ENCODE data around the gene BLM. TPM values are rescaled to one million over a fixed set of nuclear protein-coding genes. Genes with fewer than 3 reads are reported as not detected.
"Not testable (repeated sequence)": the region's sequence is repeated elsewhere in the genome, so short reads cannot be mapped to it uniquely, and the experiment has no call there.

Gene BLM
- total RNA-seq, 1 experiment from 2014 or later, result 11.0 TPM

DNA sequence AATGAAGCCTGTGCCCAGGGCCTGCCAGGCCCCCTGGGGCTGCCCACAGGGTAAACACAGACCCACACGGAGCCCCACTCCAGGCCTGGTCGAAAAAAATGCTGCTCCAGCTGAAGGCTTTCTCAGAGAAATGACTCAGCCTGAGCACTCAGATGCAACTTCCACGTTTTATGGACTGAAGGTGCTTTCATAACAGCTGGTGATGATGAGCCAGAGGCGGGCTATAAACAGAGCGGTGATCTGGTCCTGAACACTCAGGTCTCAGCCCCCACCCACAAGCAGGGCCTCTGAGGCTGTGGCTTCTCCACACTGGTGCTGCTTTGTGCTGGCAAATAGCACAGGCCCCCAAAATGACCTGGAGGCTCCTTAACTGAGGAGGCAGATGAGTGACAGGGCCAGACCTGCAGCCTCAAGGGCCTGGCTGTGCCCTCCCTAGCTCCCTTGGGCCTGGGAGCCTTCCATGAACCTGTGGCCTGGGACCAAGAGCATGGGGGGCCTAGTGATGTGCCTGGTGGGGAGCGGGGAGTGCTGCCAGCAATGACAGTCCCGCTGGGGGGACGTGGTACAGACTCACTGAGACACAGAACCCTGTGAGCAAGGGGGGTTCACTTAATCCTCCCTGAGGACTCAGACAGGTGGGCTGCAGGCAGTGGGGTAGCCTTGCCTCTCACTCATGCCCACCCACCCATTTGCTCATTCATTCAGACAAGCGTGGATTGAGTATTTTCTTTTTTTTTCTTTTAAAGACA, 128.2 kb downstream of the BLM start:
- peak; percentile 79 for DNase-seq (ENCODE audit: low spot score)

DNA sequence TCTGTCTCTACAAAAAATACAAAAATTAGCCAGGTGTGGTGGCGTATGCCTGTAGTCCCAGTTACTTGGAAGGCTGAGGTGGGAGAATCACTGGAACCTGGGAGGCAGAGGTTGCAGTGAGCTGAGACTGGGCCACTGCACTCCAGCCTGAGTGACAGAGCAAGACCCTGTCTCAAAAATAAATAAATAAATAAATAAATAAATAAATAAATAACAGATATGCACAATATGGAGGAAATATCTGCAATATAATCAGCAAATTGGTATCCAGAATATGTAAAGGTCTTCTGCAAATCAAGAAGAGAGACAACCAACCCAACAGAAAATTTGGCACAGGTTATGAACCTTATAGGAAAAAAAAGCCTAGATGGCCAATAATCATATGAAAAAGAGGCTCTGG, 132.3 kb downstream of the BLM start:
- DNase-seq (ENCODE audit: low spot score), result not testable (repeated sequence)

DNA sequence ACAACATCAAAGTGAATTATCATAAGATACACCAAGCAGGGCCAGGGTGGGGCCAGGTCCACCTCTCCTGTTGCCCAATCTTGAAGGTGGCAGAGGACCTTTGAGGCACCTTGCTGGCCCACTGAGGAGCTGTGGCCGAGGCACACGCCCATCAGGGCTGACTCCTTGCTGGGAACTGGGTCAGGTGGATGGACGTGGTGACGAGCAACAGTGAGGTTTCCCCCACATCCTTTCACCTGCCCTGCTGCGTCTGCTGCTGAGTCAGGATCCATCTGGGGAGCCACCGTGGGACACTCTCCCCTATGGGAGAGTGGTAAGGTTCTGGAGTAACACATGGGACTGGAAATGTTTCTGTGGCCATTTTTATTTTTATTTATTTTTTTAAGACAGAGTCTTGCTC, 134.0 kb downstream of the BLM start:
- DNase-seq (ENCODE audit: low spot score), result no peak

DNA sequence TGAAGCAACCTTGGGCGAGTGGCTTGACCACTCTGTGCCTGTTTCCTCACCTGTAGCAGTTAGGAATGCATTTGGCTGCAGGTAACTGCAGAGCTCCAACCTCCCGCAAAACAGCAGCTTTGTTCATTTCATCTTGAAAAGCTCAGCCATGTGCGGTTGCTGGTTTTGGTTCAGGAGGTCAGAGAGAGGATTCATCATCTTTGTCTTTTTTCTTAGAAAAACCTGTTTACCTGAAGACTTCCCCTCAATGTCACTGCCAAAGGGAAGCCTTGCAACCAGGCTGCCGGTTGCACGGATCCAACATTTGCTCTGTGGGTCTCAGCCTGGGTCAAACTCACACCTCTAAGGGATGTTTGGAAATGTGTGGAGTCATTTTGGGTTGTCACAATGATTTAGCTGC, 134.8 kb downstream of the BLM start:
- no peak for DNase-seq (ENCODE audit: low spot score)

DNA sequence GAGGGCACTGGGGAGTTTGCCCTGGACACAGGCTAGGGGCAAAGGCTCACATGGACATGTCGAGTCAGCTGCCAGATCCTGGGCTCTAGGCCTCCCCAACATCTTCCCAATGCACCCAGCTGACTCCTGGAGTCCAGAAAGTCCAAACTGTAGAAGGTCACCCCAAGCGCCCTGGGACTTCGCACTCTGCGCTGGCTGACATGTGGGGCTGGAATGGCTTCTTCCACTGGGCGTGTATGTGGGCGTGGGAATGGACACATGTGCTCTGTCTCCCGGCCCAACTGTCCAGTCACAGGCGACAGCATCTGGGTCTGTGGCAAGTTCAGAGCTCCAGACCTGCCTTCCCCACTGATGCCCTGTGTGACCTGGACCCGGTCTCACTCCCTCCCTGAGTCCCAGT, 138.0 kb downstream of the BLM start:
- DNase-seq (ENCODE audit: low spot score), result no peak

DNA sequence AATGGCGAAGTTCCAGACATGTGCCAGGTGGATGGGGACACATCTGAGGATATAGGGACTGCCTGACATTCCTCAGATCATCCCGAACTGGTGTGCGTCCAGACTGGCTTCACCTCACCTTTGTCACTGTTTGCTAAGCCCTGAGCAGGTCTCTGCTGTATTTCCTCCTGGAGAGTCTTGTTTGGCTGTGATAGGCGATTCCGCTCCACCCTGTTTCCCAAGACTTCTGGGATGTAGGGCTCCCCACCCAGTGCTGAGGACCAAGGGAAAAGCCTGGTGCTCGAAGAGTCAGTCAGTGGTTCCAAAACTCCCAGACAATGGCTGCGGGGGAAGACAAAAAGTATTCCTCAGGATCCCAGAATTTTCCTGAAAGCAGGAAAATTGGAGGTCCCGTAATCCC, 140.2 kb downstream of the BLM start:
- no peak for DNase-seq (ENCODE audit: low spot score)

DNA sequence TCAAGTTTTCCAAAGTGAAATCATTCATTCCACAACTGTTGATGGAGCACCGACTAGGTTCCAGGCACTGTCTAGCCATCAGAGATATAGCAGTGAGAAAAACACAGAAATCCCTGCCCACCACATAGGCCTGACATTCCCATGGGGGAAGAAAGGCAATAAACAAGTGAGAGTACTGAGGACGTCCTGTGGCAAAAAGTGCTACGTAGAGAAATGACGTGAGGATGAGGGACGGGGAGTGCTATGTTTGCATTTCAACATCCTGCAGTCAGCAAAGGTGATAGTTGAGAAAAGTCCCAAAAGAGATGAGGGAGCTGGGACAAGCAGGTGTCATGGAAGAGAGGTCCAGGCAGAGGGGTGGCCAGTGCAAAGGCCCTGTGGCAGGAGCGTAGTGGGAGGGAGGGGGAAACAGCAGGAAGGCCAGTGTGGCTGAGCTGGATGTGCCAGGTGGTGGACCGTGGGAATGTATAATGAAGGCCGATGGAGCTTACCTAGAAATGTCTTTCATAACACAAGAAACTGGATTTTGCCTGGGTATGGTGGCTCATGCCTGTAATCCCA, 140.8 kb downstream of the BLM start:
- no peak for DNase-seq (ENCODE audit: low spot score)

DNA sequence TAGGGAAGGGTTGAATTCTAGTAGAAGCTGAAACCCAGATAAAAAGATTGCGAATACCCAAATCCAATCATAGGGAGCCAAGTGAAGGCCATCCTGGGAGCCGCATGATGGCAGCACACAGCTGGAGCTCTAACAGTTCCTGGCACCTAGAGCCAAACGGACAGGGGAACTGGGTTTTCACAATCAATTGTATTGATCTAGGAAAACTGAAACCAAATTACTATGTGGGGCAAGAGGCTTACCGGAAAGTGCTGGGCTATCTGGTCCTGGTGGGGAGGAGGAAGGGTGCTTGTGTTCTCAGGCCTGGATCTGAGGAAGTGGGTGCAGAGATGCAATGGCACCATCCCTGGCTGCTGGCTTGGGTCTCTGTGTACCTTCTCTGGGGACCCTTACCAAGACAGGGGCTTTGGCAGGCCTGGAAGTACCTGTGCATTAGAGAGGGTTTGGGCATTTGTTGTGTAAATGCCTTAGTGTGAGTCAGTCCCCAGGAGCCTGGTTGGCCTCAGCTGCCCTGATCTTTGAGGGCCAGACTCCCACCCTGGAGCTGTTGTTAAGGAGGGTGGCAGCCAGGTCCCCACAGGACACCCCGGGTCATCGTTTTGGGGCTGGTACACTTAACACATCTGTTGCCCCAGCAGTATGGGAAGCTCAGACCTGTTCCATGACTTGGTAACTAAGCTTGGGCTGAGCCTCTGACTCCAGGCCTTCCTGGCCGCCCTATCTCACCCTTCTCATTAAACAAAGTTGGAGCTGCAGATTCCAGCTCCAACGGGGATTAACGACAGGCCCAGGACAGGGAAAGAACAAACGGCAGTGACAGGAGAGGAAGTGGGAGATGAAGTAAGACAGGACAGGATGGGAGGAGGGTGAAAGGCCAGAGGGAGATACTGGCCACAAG, 142.3 kb downstream of the BLM start:
- no peak for DNase-seq (ENCODE audit: low spot score)

DNA sequence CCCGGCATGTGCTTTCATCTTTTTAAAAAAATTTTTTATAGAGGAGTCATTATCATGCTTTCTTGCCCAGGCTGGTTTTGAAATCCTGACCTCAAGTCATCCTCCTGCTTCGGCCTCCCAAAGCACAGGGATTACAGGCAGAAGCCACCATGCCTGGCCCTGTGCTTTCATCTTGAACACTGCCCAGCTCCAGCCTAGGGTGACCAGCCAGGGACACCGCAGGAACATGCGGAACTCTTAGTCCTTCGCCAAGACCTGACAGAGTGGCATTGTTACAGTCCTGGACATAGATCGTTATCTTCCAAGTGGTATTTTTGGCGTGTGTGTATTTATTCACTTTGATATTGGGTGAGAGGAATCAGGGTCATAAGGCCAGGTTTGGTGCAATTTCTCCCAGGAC, 143.3 kb downstream of the BLM start:
- no peak for DNase-seq (ENCODE audit: low spot score)

DNA sequence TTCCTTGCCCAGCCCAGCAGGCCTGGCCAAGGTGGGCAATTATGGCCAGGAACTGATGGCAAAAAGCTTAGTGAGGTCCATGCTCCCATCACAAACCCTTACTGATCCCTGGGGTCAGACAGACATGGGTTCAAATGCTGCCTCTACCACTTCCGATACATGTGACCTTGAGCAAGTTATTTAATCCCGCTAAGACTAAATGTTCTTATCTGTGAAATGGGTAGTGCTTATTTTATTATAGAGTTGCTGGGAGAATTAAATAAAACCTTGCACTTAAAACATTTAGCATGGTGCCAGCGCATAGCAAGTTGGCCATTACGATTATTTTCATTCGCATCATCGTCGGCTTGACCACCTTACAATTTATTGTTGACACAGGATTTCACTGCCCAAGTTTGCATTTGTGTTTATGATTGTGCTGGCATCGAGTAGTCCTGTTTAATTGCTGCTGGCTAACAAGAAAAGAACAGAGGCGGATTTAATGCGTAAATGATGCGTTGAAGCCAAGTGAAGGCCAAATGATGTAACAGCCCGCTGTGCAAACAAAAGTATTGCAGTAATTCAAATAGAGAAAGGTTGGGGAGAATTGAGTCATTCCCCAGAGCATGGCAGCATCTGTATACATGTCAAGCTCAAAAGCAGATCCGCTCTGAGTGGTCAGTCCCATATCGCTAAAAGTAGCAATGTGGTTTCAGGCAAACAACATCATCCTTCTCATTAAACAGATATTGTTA, 144.0 kb downstream of the BLM start:
- DNase-seq (ENCODE audit: low spot score), result peak; percentile 86

DNA sequence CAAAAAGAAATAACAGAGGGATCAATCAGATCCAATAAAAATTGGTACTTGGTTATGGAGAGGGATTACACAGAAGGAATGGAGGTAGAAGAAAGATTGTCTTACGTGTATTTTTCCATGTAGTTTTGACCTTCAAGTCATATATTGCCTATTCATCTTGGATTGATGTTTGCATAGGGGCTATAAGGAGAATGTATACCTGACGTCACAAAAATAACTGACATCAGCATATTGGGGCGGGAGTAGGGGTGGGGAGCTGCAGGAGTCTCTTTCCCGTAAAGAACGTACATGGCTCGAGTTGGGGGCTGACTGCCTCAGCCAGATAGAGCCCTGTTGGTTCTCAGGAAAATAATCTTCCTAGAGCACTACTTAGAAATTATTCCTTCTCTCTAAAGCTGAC, 145.3 kb downstream of the BLM start:
- DNase-seq (ENCODE audit: low spot score), result no peak

DNA sequence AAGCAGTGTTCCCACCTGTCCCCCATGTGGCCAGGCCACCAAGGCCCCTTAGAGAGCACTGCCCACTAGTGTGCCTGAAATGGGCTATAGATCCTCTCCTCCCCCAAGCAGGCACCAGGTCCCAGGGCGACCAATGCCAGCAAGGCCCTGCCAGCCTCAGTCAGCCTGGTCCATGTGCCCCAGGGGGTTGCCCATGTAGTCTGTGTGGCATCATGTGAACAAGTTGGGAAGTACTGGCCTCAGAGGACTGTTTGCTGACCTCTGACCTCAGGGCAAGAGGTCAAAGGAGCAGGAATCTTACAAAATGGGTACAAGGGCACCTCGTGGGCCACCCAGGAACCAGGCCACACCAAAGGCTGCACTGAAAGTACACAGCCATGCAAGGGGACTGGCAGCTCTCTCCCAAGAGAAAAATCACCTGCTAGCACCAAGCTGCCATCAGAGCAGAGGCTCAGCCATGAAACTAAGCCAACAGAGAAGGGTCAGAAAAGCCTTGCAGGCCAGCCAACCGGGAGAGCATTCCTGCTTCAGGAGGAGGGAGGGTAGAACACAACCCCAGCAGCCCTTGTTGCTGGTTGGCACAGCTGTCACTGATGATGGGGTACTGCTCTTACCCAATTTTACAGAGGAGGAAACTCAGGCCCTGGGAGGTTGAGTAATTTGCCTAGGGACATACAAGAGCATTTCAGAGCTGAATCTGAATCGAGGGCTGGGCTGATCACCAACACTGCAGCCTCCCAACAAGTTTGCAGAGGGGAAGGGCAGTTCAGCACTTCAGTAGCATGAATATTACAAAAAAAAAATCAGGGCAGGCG, 146.0 kb downstream of the BLM start:
- DNase-seq (ENCODE audit: low spot score), result no peak

DNA sequence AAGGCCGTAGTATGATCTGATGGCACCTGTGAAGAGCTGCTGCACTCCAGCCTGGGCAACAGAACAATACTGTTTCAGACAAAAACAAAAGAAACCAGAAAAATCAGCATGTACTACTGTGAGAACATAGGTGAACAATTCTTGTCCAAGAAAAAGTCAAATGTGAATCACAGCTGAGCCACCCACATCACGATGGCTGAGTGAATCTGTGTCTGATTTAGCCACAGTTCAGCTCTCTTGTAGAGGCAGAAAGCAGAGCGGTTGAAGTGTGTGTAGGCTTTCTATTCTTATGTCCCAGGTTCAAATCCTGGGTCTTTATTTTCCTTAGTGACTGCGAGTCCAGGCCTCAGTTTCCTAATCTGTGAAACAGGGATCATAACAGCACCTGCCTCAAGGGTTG, 146.8 kb downstream of the BLM start:
- DNase-seq (ENCODE audit: low spot score), result no peak

DNA sequence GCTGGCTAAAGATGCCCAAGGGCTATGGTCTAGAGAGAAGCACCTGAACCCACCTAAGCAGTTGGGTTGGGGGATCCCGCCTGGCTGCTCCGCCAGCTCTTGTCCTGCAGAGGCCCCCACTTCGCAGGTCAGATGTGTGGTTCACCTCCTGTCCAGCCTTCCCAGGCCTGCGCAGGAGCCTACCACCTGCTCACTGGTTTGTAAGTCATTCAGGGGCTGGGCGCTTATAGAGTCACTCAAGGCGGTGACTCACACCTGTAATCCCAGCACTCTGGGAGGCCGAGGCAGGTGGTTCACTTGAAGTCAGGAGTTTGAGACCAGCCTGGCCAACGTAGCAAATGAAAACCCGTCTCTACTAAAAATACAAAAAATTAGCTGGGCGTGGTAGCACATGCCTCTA, 147.4 kb downstream of the BLM start:
- DNase-seq (ENCODE audit: low spot score), result no peak

DNA sequence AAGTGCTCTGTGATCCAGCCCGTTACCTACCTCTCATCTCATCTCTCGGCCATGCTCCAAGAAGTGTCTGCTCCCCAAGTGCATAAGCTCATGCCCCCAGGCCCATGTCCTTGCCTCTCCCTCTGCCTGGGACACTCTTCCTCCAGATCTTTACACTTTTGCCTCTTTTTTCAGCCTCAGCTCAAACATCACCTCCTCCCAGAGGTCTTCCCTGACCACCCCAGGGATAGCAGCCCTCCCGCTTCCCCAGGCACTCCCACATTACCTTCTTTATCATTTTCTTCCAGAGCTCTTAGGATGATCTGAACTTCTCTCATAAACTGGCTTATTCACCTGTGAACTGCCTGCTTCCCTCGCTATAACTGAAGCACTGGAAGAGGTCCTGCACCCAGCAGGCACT, 148.6 kb downstream of the BLM start:
- DNase-seq (ENCODE audit: low spot score), result no peak

Other genes with a start within 250 kb of the BLM start
- 6.8 and 6.9 TPM in 2 replicates for gene CRTC3, start 187.4 kb upstream of the BLM start, total RNA-seq (2014; rRNA removed; shearing (Covaris generic))
- gene FURIN, start 151.2 kb downstream of the BLM start, total RNA-seq (2014; rRNA removed; shearing (Covaris generic)), result 8.1 and 16.9 TPM in 2 replicates
- 0.43 and 0.88 TPM in 2 replicates for gene FES, start 167.2 kb downstream of the BLM start, total RNA-seq (2014; rRNA removed; shearing (Covaris generic))
- 3.9 and 10.0 TPM in 2 replicates for gene MAN2A2, start 186.0 kb downstream of the BLM start, total RNA-seq (2014; rRNA removed; shearing (Covaris generic))
- 12.9 and 18.1 TPM in 2 replicates for gene HDDC3, start 215.2 kb downstream of the BLM start, total RNA-seq (2014; rRNA removed; shearing (Covaris generic))
- gene UNC45A, start 217.9 kb downstream of the BLM start, total RNA-seq (2014; rRNA removed; shearing (Covaris generic)), result 34.6 and 35.2 TPM in 2 replicates
- 0.06 TPM in 1 of 2 replicates, not detected in the other for gene RCCD1, start 237.5 kb downstream of the BLM start, total RNA-seq (2014; rRNA removed; shearing (Covaris generic))